K562 (cell line): ENCODE measurements around the gene PREP. TPM values are rescaled to one million over a fixed set of nuclear protein-coding genes. Genes with fewer than 3 reads are reported as not detected.

Experiments used
- ETV5 ChIP-seq: sonication (generic); formaldehyde crosslinking; IDR thresholded peaks from 2 replicates; pipeline ENCODE4 v1.4.0; 2020; ENCODE audit warnings: low read depth, mild to moderate bottlenecking, missing genetic modification reagents
- NCOA2 ChIP-seq, 2 experiments: fragments of 450-650 bp; IDR thresholded peaks; 2 replicates each; pipeline ENCODE4 v1.6.1; 2018; ENCODE audit warnings: mild to moderate bottlenecking in 2 of 2, moderate library complexity in 1 of 2; ENCODE audit not compliant: partially characterized antibody in 2 of 2
- ZBTB11 ChIP-seq, 3 experiments: fragments of 200-800 bp in 1 of 3; fragments of 250-450 bp in 1 of 3; fragments of 450-650 bp in 1 of 3; sonication (Bioruptor Pico) in 1 of 3; sonication (Bioruptor generic) in 1 of 3; formaldehyde crosslinking in 1 of 3; IDR thresholded peaks; 2 replicates each; pipeline versions ENCODE4 v1.6.1 to v1.8.0; 2016 to 2022; ENCODE audit warnings: mild to moderate bottlenecking in 2 of 3, missing genetic modification characterization in 2 of 3, missing compliant biosample characterization in 1 of 3, moderate library complexity in 1 of 3
- ZNF280A ChIP-seq: fragments of 450-650 bp; IDR thresholded peaks from 2 replicates; pipeline ENCODE4 v1.6.1; 2018; ENCODE audit warnings: mild to moderate bottlenecking, low read depth; ENCODE audit not compliant: partially characterized antibody
- polyA plus RNA-seq, 8 experiments: library from polyadenylated mRNA; depleted of rRNA in 4 of 8; stranded (reverse) in 5 of 8; unstranded in 3 of 8; fragments of >200 nt; fragmentation: Nextera tagmentation in 2 of 8; fragmentation: Illumina TruSeq in 1 of 8; extraction: Ambion mirVana in 2 of 8; extraction: Trizol in 1 of 8; gene quantifications; 2 replicates each; pipeline versions ENCODE4 v1.2.1 to v1.2.3, GENCODE V29; 2011 to 2014; ENCODE audit warnings: inconsistent platforms in 1 of 8, missing spikeins in 1 of 8
- total RNA-seq, 7 experiments: library from RNA; depleted of rRNA in 6 of 7; stranded (reverse); fragments of >200 nt in 6 of 7; fragmentation: Illumina TruSeq in 2 of 7; extraction: Trizol in 2 of 7; gene quantifications; 2 replicates each; pipeline versions ENCODE4 v1.2.1 to v1.2.3, GENCODE V29; 2011 to 2021; ENCODE audit warnings: low replicate concordance in 1 of 7

Gene PREP
- total and polyA plus RNA-seq, 9 of the 15 experiments (the other 6 are each of a cell fraction or from before 2014, with no cell fraction given): 14.1 to 60.8 (median 28.3) TPM

- TF ChIP-seq ZBTB11 (CRISPR knock-in tag; IDR thresholded peaks at IDR 0.05) (no peak), ETV5 (CRISPR knock-in tag) (no peak), NCOA2 (IDR thresholded peaks at IDR 0.05; ENCODE audit: partially characterized antibody in 2 of 2) (no peak), ZNF280A (no peak)
Measured at GRCh38 chr6:105402939-105403935, at the start of gene PREP (continued).
